Neural cell (in vitro differentiated cells): ENCODE data around the gene TSNAXIP1. TPM values are rescaled to one million over a fixed set of nuclear protein-coding genes. Genes with fewer than 3 reads are reported as not detected.
A peak's percentile ranks its signal among the peaks of the same experiment; 100 is the strongest.
"Not testable (repeated sequence)": the region's sequence is repeated elsewhere in the genome, so short reads cannot be mapped to it uniquely, and the experiment has no call there.

Experiments used
- H2AFZ ChIP-seq: fragments of 200-600, 300-800 bp; sonication (generic), shearing (Covaris generic); 2 replicates; pipeline ENCODE4 v1.6.0; 2014; ENCODE audit warnings: low read depth, mild to moderate bottlenecking, antibody characterized with exemption, low read length, moderate library complexity
- H3F3A ChIP-seq: fragments of 200-600 bp; shearing (Covaris generic); 2 replicates; pipeline ENCODE4 v1.6.1; 2016; ENCODE audit warnings: mild to moderate bottlenecking, moderate library complexity, mixed read lengths, antibody characterized with exemption, low read length; ENCODE audit not compliant: insufficient read depth, poor library complexity, severe bottlenecking
- H3K27ac ChIP-seq: fragments of 200-600, 300-800 bp; sonication (generic), shearing (Covaris generic); 2 replicates; pipeline ENCODE4 v1.5.1; 2014; ENCODE audit warnings: mild to moderate bottlenecking, low read length, moderate library complexity
- H3K27me3 ChIP-seq: fragments of 300-800, 200-600 bp; sonication (generic), shearing (Covaris generic); 2 replicates; pipeline ENCODE4 v1.6.0; 2014; ENCODE audit warnings: mild to moderate bottlenecking, low read depth, low read length, moderate library complexity; ENCODE audit not compliant: insufficient read depth
- H3K36me3 ChIP-seq: fragments of 300-800, 200-600 bp; sonication (generic), shearing (Covaris generic); 2 replicates; pipeline ENCODE4 v1.5.1; 2014; ENCODE audit warnings: mild to moderate bottlenecking, antibody characterized with exemption, low read length, moderate library complexity; ENCODE audit not compliant: insufficient read depth
- H3K4me2 ChIP-seq: fragments of 300-800, 200-600 bp; sonication (generic), shearing (Covaris generic); 2 replicates; pipeline ENCODE4 v1.6.0; 2014; ENCODE audit warnings: mild to moderate bottlenecking, low read length
- H3K4me3 ChIP-seq: fragments of 300-800, 200-600 bp; sonication (generic), shearing (Covaris generic); 2 replicates; pipeline ENCODE4 v1.5.1; 2014; ENCODE audit warnings: mild to moderate bottlenecking, low read length, moderate library complexity
- H3K79me2 ChIP-seq: fragments of 200-600 bp; shearing (Covaris generic); replicated peaks from 2 replicates; pipeline ENCODE4 v1.6.0; 2014; ENCODE audit warnings: mild to moderate bottlenecking, low read length, moderate library complexity; ENCODE audit not compliant: insufficient read depth
- H3K9ac ChIP-seq: fragments of 300-800, 200-600 bp; sonication (generic), shearing (Covaris generic); 2 replicates; pipeline ENCODE4 v1.6.1; 2016; ENCODE audit warnings: mild to moderate bottlenecking, low read length, mixed read lengths
- H3K9me2 ChIP-seq: fragments of 200-600 bp; shearing (Covaris generic); 2 replicates; pipeline ENCODE4 v1.6.1; 2016; ENCODE audit warnings: mild to moderate bottlenecking, low read length, mixed read lengths; ENCODE audit not compliant: insufficient read depth
- H3K9me3 ChIP-seq: fragments of 200-600, 300-800 bp; sonication (generic), shearing (Covaris generic); 2 replicates; pipeline ENCODE4 v1.6.1; 2016; ENCODE audit warnings: mild to moderate bottlenecking, mixed run types, low read length, moderate library complexity, mixed read lengths
- H4K20me1 ChIP-seq: fragments of 200-600 bp; shearing (Covaris generic); 2 replicates; pipeline ENCODE4 v1.6.1; 2016; ENCODE audit warnings: mild to moderate bottlenecking, mixed run types; ENCODE audit not compliant: insufficient read depth
- EP300 ChIP-seq: fragments of 450-650 bp; conservative IDR thresholded peaks from 2 replicates; pipeline ENCODE4 v1.6.1; 2014; ENCODE audit warnings: antibody characterized with exemption, mild to moderate bottlenecking, moderate library complexity; ENCODE audit not compliant: poor library complexity, severe bottlenecking
- EZH2 ChIP-seq: fragments of 200-600, 300-800 bp; shearing (Covaris generic), sonication (generic); IDR thresholded peaks from 2 replicates; pipeline ENCODE4 v1.6.1; 2014; ENCODE audit warnings: antibody characterized with exemption, low read length, borderline replicate concordance, mild to moderate bottlenecking; ENCODE audit not compliant: insufficient read depth, poor library complexity, severe bottlenecking
- MXI1 ChIP-seq: fragments of 450-650 bp; conservative IDR thresholded peaks from 2 replicates; pipeline ENCODE4 v1.6.1; 2014; ENCODE audit warnings: antibody characterized with exemption, mild to moderate bottlenecking; ENCODE audit not compliant: poor library complexity, severe bottlenecking
- POLR2AphosphoS5 ChIP-seq: IDR thresholded peaks from 2 replicates; pipeline ENCODE4 v1.6.1; 2012
- RAD21 ChIP-seq: fragments of 450-650 bp; conservative IDR thresholded peaks from 2 replicates; pipeline ENCODE4 v1.6.1; 2014; ENCODE audit warnings: antibody characterized with exemption, mild to moderate bottlenecking, moderate library complexity
- SMC3 ChIP-seq: fragments of 450-650 bp; conservative IDR thresholded peaks from 2 replicates; pipeline ENCODE4 v1.6.1; 2014; ENCODE audit warnings: antibody characterized with exemption, mild to moderate bottlenecking, moderate library complexity; ENCODE audit not compliant: poor library complexity
- TAF1 ChIP-seq: IDR thresholded peaks from 2 replicates; pipeline ENCODE4 v1.6.1; 2012; ENCODE audit warnings: low read depth
- polyA plus RNA-seq: library from polyadenylated mRNA; depleted of rRNA; stranded (reverse); fragments of >200 nt; gene quantifications from 2 replicates; pipeline ENCODE4 v1.2.3, GENCODE V29; 2014
- TF ChIP-seq, protein P1 (sequence below): IDR thresholded peaks from 2 replicates; pipeline ENCODE4 v1.6.1; 2012; ENCODE audit warnings: borderline replicate concordance
- TF ChIP-seq, protein P2 (sequence below): fragments of 450-650 bp; IDR thresholded peaks from 2 replicates; pipeline ENCODE4 v1.5.1; 2014; ENCODE audit warnings: antibody characterized with exemption, mild to moderate bottlenecking, moderate library complexity; ENCODE audit not compliant: poor library complexity, severe bottlenecking

TSNAXIP1 gene
- polyA plus RNA-seq, 1 donor from 2014 or later = 31.0 TPM

DNA sequence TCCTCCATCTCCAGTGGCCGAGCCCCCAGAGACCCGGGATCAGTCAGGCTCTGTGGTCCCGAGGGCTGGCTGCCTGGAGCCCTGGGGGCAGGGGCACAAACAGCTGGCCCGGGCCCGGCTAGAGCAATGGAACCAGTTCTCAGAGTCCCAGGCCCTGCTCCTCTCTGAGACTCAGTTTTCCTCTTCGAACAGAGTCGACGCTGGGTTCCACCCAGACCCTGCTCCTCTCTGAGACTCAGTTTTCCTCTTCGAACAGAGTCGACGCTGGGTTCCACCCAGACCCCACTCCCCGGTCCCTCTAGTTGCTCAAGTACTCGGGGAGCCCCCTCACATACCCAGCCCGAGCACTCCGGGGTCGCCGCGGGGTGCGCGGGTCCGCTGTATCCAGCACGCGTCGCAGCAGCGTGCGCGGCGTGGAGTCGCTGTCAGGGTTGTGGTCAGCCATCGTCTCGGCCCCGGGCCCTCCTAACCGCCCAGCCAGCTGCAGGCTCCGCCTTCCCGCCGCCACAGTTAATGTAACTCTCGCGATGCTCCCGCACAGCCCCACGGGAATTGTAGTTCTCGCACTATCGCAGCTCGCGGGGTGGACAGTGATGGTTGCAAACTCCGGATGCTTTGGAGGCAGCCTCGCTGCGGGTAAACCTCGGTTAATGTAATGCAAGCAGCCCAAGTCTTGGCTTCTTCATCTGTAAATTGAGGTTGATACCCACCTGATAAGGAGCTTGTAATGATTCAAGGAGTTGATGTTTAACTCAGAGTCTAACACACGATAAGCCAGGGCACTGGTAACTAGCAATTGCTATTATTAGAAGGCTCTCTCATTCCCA is 26.9 kb downstream of the TSNAXIP1 start:
- H3K9me3 ChIP-seq = no peaks in the 10 kb centered on the region
- H3K9ac ChIP-seq = peak overlapping the region; percentile 72
- H2AFZ ChIP-seq = peak overlapping the region; percentile 62
- no peaks in the 10 kb centered on the region for H3K27me3 ChIP-seq
- H3K27ac ChIP-seq = peak overlapping the region; percentile 24
- H3F3A ChIP-seq = no peaks in the 10 kb centered on the region
- no peaks in the 10 kb centered on the region for H3K9me2 ChIP-seq
- no peaks in the 10 kb centered on the region for H4K20me1 ChIP-seq
- TF ChIP-seq POLR2AphosphoS5 = peak; percentile 76
- TF ChIP-seq, protein P1, sequence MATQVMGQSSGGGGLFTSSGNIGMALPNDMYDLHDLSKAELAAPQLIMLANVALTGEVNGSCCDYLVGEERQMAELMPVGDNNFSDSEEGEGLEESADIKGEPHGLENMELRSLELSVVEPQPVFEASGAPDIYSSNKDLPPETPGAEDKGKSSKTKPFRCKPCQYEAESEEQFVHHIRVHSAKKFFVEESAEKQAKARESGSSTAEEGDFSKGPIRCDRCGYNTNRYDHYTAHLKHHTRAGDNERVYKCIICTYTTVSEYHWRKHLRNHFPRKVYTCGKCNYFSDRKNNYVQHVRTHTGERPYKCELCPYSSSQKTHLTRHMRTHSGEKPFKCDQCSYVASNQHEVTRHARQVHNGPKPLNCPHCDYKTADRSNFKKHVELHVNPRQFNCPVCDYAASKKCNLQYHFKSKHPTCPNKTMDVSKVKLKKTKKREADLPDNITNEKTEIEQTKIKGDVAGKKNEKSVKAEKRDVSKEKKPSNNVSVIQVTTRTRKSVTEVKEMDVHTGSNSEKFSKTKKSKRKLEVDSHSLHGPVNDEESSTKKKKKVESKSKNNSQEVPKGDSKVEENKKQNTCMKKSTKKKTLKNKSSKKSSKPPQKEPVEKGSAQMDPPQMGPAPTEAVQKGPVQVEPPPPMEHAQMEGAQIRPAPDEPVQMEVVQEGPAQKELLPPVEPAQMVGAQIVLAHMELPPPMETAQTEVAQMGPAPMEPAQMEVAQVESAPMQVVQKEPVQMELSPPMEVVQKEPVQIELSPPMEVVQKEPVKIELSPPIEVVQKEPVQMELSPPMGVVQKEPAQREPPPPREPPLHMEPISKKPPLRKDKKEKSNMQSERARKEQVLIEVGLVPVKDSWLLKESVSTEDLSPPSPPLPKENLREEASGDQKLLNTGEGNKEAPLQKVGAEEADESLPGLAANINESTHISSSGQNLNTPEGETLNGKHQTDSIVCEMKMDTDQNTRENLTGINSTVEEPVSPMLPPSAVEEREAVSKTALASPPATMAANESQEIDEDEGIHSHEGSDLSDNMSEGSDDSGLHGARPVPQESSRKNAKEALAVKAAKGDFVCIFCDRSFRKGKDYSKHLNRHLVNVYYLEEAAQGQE = no peak
- peak; percentile 56 for TF ChIP-seq SMC3
- TF ChIP-seq, protein P2, sequence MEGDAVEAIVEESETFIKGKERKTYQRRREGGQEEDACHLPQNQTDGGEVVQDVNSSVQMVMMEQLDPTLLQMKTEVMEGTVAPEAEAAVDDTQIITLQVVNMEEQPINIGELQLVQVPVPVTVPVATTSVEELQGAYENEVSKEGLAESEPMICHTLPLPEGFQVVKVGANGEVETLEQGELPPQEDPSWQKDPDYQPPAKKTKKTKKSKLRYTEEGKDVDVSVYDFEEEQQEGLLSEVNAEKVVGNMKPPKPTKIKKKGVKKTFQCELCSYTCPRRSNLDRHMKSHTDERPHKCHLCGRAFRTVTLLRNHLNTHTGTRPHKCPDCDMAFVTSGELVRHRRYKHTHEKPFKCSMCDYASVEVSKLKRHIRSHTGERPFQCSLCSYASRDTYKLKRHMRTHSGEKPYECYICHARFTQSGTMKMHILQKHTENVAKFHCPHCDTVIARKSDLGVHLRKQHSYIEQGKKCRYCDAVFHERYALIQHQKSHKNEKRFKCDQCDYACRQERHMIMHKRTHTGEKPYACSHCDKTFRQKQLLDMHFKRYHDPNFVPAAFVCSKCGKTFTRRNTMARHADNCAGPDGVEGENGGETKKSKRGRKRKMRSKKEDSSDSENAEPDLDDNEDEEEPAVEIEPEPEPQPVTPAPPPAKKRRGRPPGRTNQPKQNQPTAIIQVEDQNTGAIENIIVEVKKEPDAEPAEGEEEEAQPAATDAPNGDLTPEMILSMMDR = peak; percentile 9
- TF ChIP-seq MXI1 = peak; percentile 97
- TF ChIP-seq EZH2 = no peak
- TF ChIP-seq EP300 = no peak
- TF ChIP-seq TAF1 = no peak
- peak; percentile 49 for TF ChIP-seq RAD21
- peak overlapping the region; percentile 90 for H3K4me3 ChIP-seq
- no peaks in the 10 kb centered on the region for H3K36me3 ChIP-seq
- H3K79me2 ChIP-seq = peaks cover 8% of the 10 kb centered on the region
- peak overlapping the region; percentile 96 for H3K4me2 ChIP-seq

DNA sequence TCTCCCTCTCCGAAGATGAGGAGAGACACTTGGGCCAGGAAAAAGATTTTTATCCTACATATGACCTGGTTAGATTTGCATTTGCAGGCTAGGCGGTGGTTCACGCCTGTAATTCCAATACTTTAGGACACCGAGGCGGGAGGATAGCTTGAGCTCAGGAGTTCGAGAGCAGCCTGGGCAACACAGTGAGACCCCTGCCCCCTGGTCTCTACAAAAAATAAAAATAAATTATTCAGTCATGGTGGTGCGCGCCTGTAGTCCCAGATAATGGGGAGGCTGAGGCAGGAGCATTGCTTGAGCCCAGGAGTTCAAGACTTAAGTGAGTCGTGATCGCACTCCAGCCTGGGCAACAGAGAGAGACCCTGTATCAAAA is 27.5 kb downstream of the TSNAXIP1 start:
- H3K4me3 ChIP-seq = peak overlapping the region; percentile 90
- peak overlapping the region; percentile 24 for H3K27ac ChIP-seq
- no peaks in the 10 kb centered on the region for H3K9me2 ChIP-seq
- H3F3A ChIP-seq = no peaks in the 10 kb centered on the region
- TF ChIP-seq EZH2 (no peak), POLR2AphosphoS5 (no peak), TAF1 (no peak), MXI1 (no peak), SMC3 (no peak), RAD21 (no peak), EP300 (no peak)
- TF ChIP-seq, protein P1 = no peak
- TF ChIP-seq, protein P2 = no peak
- peak overlapping the region; percentile 72 for H3K9ac ChIP-seq
- no peaks in the 10 kb centered on the region for H4K20me1 ChIP-seq
- peak overlapping the region; percentile 96 for H3K4me2 ChIP-seq
- H3K79me2 ChIP-seq = peaks cover 8% of the 10 kb centered on the region
- H3K36me3 ChIP-seq = no peaks in the 10 kb centered on the region
- H3K27me3 ChIP-seq = no peaks in the 10 kb centered on the region
- H3K9me3 ChIP-seq = no peaks in the 10 kb centered on the region
- H2AFZ ChIP-seq = peak overlapping the region; percentile 62

DNA sequence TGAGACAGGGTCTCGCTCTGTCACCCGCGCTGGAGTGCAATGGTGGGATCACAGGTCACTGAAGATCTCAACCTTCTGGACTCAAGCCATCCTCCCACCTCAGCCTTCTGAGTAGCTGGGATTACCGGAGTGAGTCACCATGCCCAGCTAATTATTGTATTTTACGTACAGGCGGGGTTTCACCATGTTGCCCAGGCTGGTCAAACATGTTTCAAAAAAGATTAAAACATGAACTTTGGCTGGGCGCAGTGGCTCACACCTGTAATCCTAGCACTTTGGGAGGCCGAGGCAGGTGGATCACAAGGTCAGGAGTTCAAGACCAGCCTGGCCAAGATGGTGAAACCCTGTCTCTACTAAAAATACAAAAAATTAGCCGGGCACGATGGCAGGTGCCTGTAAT is 30.5 kb downstream of the TSNAXIP1 start:
- H3K36me3 ChIP-seq, H3K27me3 ChIP-seq, H3K9ac ChIP-seq, H3F3A ChIP-seq, H2AFZ ChIP-seq, H3K4me3 ChIP-seq, H3K4me2 ChIP-seq, H3K27ac ChIP-seq, H3K9me2 ChIP-seq, H3K9me3 ChIP-seq, H3K79me2 ChIP-seq, H4K20me1 ChIP-seq: not testable (repeated sequence)
